Measurements from ENCODE around the gene GALNT14. TPM values are rescaled to one million over a fixed set of nuclear protein-coding genes. Genes with fewer than 3 reads are reported as not detected.
"Not testable (repeated sequence)": the region's sequence is repeated elsewhere in the genome, so short reads cannot be mapped to it uniquely, and the experiment has no call there.

Gene GALNT14
- total and polyA plus RNA-seq, 10 donors: 2.7 to 18.5 (median 4.5) TPM

DNA sequence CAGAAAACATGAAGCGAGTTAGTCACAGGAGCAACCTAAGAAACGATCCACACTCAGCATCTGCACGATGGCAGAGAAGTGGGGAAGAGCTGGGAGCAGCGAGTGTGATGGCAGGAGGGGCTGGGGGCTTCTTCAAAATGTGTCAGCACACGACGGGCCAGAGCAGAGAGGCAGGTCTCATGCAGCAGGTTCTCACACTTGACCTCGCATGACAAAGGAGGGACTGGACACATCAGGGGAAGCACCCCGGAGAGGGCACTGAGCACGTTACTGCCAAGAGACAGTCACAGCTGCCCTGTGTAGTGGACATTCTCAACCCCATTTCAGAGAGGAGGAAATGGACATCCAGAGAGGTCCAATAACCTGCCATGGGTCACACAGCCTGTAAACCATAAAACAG is 226.9 kb downstream of the GALNT14 start:
- no peaks in the 10 kb centered on the region for H3K4me1 ChIP-seq
- WGBS, 5 donors: 87 to 91% (median 90%) methylated on average over 7 to 9 of the region's 9 CpGs
- H3K9me3 ChIP-seq: peaks cover 0 to 3% (median 0%) of the 10 kb centered on the region in 8 donors
- H3K27ac ChIP-seq: no peak overlapping the region
- H3K4me3 ChIP-seq: no peak overlapping the region
- no peak for DNase-seq
- intact Hi-C loops (cut with DNase I; ENCODE audit: low total_unique reads): no loop called here
- H3K36me3 ChIP-seq: peaks cover 0 to 17% (median 0%) of the 10 kb centered on the region in 6 donors
- TF ChIP-seq POLR2AphosphoS5 (IDR thresholded peaks at IDR 0.05) (no peak), POLR2A (IDR thresholded peaks at IDR 0.05) (no peak)
- TF ChIP-seq, protein P1, sequence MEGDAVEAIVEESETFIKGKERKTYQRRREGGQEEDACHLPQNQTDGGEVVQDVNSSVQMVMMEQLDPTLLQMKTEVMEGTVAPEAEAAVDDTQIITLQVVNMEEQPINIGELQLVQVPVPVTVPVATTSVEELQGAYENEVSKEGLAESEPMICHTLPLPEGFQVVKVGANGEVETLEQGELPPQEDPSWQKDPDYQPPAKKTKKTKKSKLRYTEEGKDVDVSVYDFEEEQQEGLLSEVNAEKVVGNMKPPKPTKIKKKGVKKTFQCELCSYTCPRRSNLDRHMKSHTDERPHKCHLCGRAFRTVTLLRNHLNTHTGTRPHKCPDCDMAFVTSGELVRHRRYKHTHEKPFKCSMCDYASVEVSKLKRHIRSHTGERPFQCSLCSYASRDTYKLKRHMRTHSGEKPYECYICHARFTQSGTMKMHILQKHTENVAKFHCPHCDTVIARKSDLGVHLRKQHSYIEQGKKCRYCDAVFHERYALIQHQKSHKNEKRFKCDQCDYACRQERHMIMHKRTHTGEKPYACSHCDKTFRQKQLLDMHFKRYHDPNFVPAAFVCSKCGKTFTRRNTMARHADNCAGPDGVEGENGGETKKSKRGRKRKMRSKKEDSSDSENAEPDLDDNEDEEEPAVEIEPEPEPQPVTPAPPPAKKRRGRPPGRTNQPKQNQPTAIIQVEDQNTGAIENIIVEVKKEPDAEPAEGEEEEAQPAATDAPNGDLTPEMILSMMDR (IDR thresholded peaks at IDR 0.05 in 8 of 11, conservative IDR thresholded peaks at IDR 0.05 in 3 of 11): no peak
- no peaks in the 10 kb centered on the region for H3K27me3 ChIP-seq (replicated peaks in 1 of 7)

DNA sequence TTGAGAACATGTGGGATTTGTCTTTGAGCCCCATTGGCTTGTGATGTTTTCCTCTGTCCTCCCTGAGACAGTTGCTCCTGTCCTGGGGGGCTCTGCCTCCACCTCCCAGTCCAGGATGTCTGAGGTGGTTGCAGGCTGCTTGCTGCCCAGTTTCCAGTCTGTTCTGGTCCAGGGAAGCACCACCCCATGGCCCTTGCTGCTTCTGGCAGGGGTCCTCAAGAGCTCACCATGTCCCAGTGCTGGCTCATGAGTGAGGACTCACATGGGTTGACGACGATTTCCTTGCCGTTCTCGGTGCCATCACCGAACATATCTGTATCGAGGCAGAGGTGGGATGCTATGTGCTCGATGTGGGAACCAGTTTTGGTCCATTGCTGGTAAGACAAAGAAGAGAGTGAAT is 227.6 kb downstream of the GALNT14 start:
- TF ChIP-seq POLR2A (IDR thresholded peaks at IDR 0.05) (no peak), POLR2AphosphoS5 (IDR thresholded peaks at IDR 0.05) (no peak)
- TF ChIP-seq, protein P1 (IDR thresholded peaks at IDR 0.05 in 8 of 11, conservative IDR thresholded peaks at IDR 0.05 in 3 of 11): no peak
- H3K9me3 ChIP-seq: peaks cover 0 to 3% (median 0%) of the 10 kb centered on the region in 8 donors

DNA sequence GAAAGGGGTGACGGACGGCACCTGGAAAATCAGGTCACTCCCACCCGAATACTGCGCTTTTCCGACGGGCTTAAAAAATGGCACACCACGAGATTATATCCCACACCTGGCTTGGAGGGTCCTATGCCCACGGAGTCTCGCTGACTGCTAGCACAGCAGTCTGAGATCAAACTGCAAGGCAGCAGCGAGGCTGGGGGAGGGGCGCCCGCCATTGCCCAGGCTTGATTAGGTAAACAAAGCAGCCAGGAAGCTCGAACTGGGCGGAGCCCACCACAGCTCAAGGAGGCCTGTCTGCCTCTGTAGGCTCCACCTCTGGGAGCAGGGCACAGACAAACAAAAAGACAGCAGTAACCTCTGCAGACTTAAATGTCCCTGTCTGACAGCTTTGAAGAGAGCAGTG is 233.8 kb downstream of the GALNT14 start:
- H3K4me1 ChIP-seq; H3K27ac ChIP-seq; H3K27me3 ChIP-seq (replicated peaks in 1 of 7); H3K36me3 ChIP-seq; DNase-seq; intact Hi-C loops (cut with DNase I; ENCODE audit: low total_unique reads); H3K4me3 ChIP-seq; H3K9me3 ChIP-seq: not testable (repeated sequence)
- 76 to 91% (median 89%) methylated on average over 9 to 14 of the region's 14 CpGs for WGBS, 5 donors

More for the DNA sequence above, 227.6 kb downstream of the GALNT14 start:
- no peak overlapping the region for H3K4me3 ChIP-seq
- intact Hi-C loops (cut with DNase I; ENCODE audit: low total_unique reads): no loop called here
- H3K36me3 ChIP-seq: peaks cover 0 to 17% (median 0%) of the 10 kb centered on the region in 6 donors
- H3K27ac ChIP-seq: no peak overlapping the region
- no peak for DNase-seq
- H3K27me3 ChIP-seq (replicated peaks in 1 of 7): no peaks in the 10 kb centered on the region
- no peaks in the 10 kb centered on the region for H3K4me1 ChIP-seq
- 94 to 97% (median 95%) methylated on average over 7 of the region's 7 CpGs for WGBS, 5 donors

DNA sequence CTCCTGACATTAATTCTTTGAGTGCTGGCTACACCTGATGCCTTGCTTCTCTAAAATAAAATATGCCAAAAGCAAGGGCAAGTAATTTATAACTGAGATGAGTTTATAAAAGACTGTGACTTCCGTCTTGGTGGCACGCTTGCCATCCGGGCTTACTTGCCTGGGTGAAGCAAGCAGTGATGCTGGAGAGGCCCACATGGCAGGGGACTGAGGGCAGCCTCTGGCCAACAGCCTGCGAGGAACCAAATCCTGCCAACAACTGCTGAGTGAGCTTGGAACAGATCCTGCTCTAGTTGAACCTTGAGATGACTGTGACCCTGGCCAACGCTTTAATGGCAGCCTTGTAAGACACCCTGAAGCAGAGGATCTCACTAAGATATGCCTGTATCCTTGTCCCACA is 234.9 kb downstream of the GALNT14 start:
- WGBS, 5 donors: 91 to 100% (median 93%) methylated on average over 5 of the region's 5 CpGs
- Histone ChIP-seq H3K4me1 (no peaks in the 10 kb centered on the region), H3K4me3 (no peak overlapping the region), H3K36me3 (peaks cover 0 to 8% (median 0%) of the 10 kb centered on the region in 6 donors), H3K27ac (no peak overlapping the region), H3K9me3 (peaks cover 0 to 2% (median 0%) of the 10 kb centered on the region in 8 donors), H3K27me3 (replicated peaks in 1 of 7) (no peaks in the 10 kb centered on the region)
- intact Hi-C loops (cut with DNase I; ENCODE audit: low total_unique reads): no loop called here
- TF ChIP-seq, protein P1 (IDR thresholded peaks at IDR 0.05 in 8 of 11, conservative IDR thresholded peaks at IDR 0.05 in 3 of 11): no peak
- TF ChIP-seq POLR2A (IDR thresholded peaks at IDR 0.05) (no peak), POLR2AphosphoS5 (IDR thresholded peaks at IDR 0.05) (no peak)
- DNase-seq: no peak

DNA sequence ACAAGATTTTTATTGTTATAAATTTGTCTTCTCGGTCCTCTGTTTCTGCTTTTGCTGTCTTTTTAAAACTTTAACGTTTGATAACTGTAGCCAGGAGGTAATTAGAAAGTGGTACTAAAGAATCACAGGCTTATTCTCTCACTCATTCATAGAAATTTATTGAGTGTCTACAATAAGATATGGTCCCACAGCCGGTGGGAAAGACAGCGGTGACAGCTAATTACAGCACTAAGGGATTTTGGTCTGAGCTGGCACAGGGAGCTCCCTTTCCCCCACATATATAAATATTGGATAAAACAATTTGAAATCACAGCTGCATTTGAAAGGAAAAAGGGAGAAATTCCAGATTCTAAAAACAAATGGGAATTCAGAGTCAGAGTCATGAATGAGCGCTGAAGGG is 237.9 kb downstream of the GALNT14 start:
- Histone ChIP-seq H3K4me3 (no peak overlapping the region), H3K36me3 (peaks cover 0 to 8% (median 0%) of the 10 kb centered on the region in 6 donors), H3K9me3 (peaks cover 0 to 14% (median 7%) of the 10 kb centered on the region in 8 donors), H3K27ac (no peak overlapping the region), H3K27me3 (replicated peaks in 1 of 7) (no peaks in the 10 kb centered on the region), H3K4me1 (no peaks in the 10 kb centered on the region)
- TF ChIP-seq POLR2A (IDR thresholded peaks at IDR 0.05) (no peak), POLR2AphosphoS5 (IDR thresholded peaks at IDR 0.05) (no peak)
- TF ChIP-seq, protein P1 (IDR thresholded peaks at IDR 0.05 in 8 of 11, conservative IDR thresholded peaks at IDR 0.05 in 3 of 11): no peak
- 87 to 94% (median 92%) methylated on average over 5 of the region's 5 CpGs for WGBS, 5 donors
- intact Hi-C loops (cut with DNase I; ENCODE audit: low total_unique reads): no loop called here
- DNase-seq: no peak
